Liver (tissue), 9 donors: ENCODE data around the gene GUCY2D. TPM values are rescaled to one million over a fixed set of nuclear protein-coding genes. Genes with fewer than 3 reads are reported as not detected.
"Not testable (repeated sequence)": the region's sequence is repeated elsewhere in the genome, so short reads cannot be mapped to it uniquely, and the experiment has no call there.

Source experiments
- DNase-seq: peaks from one replicate; pipeline ENCODE4 v3.0.0-alpha.2; 2017; ENCODE audit warnings: low spot score
- H3K27ac ChIP-seq, 2 donors: one replicate each; pipeline ENCODE4 v1.7.0; 2013; ENCODE audit warnings: inconsistent platforms in 2 of 2, low read length in 2 of 2, control low read depth in 1 of 2, low read depth in 1 of 2, mild to moderate bottlenecking in 1 of 2
- H3K27me3 ChIP-seq, 4 donors: one replicate each; pipeline versions ENCODE4 v1.6.1 to v1.7.0; 2013; ENCODE audit warnings: low read length in 3 of 4, inconsistent platforms in 1 of 4, mild to moderate bottlenecking in 1 of 4, moderate library complexity in 1 of 4; ENCODE audit not compliant: control insufficient read depth in 4 of 4, insufficient read depth in 4 of 4
- H3K36me3 ChIP-seq, 4 donors: one replicate each; pipeline versions ENCODE4 v1.6.1 to v1.7.0; 2013; ENCODE audit warnings: low read length in 3 of 4, mild to moderate bottlenecking in 3 of 4, low read depth in 1 of 4, moderate library complexity in 1 of 4; ENCODE audit not compliant: control insufficient read depth in 4 of 4, insufficient read depth in 3 of 4
- H3K4me1 ChIP-seq, 4 donors: one replicate each; pipeline versions ENCODE4 v1.6.1 to v1.7.0; 2013; ENCODE audit warnings: low read length in 3 of 4, mild to moderate bottlenecking in 3 of 4, moderate library complexity in 1 of 4; ENCODE audit not compliant: control insufficient read depth in 4 of 4, insufficient read depth in 4 of 4
- H3K4me3 ChIP-seq, 3 donors: one replicate each; pipeline versions ENCODE4 v1.6.1 to v1.7.0; 2013; ENCODE audit warnings: low read length in 3 of 3, control low read depth in 1 of 3, low read depth in 1 of 3, mild to moderate bottlenecking in 1 of 3
- H3K9ac ChIP-seq, 2 donors: one replicate each; pipeline ENCODE4 v1.7.0; 2013; ENCODE audit warnings: low read length in 2 of 2, mild to moderate bottlenecking in 2 of 2, moderate library complexity in 2 of 2, control low read depth in 1 of 2, low read depth in 1 of 2
- H3K9me3 ChIP-seq, 4 donors: one replicate each; pipeline versions ENCODE4 v1.6.1 to v1.7.0; 2013; ENCODE audit warnings: low read length in 3 of 4; ENCODE audit not compliant: control insufficient read depth in 4 of 4
- ATF3 ChIP-seq: IDR thresholded peaks from 2 replicates; pipeline ENCODE4 v1.6.1; 2016; ENCODE audit warnings: antibody characterized with exemption
- CTCF ChIP-seq: fragments of 150-350 bp; IDR thresholded peaks from 2 replicates; pipeline ENCODE4 v1.5.1; 2017; ENCODE audit warnings: improper control_type of control experiment, low read depth, low read length; ENCODE audit not compliant: missing input control
- EGR1 ChIP-seq, 2 donors: IDR thresholded peaks; 2 replicates each; pipeline ENCODE4 v1.6.1; 2016 to 2018; ENCODE audit warnings: antibody characterized with exemption in 2 of 2, low read depth in 2 of 2
- FOXA2 ChIP-seq: IDR thresholded peaks from 2 replicates; pipeline ENCODE4 v1.6.1; 2016; ENCODE audit warnings: antibody characterized with exemption
- GABPA ChIP-seq, 2 donors: IDR thresholded peaks in 1 of 2; conservative IDR thresholded peaks in 1 of 2; 2 replicates each; pipeline ENCODE4 v1.6.1; 2016; ENCODE audit warnings: antibody characterized with exemption in 2 of 2, mild to moderate bottlenecking in 1 of 2, moderate library complexity in 1 of 2
- HNF4G ChIP-seq: IDR thresholded peaks from 2 replicates; pipeline ENCODE4 v1.6.1; 2016; ENCODE audit warnings: antibody characterized with exemption
- JUND ChIP-seq, 2 donors: IDR thresholded peaks; 2 replicates each; pipeline ENCODE4 v1.6.1; 2016; ENCODE audit warnings: antibody characterized with exemption in 2 of 2
- NR2F2 ChIP-seq: IDR thresholded peaks from 2 replicates; pipeline ENCODE4 v1.6.1; 2016; ENCODE audit warnings: antibody characterized with exemption
- RAD21 ChIP-seq, 2 donors: IDR thresholded peaks; 2 replicates each; pipeline ENCODE4 v1.6.1; 2016; ENCODE audit warnings: antibody characterized with exemption in 2 of 2, mild to moderate bottlenecking in 2 of 2
- REST ChIP-seq: IDR thresholded peaks from 2 replicates; pipeline ENCODE4 v1.6.1; 2016; ENCODE audit warnings: antibody characterized with exemption, mild to moderate bottlenecking
- RXRA ChIP-seq, 2 donors: IDR thresholded peaks; 2 replicates each; pipeline ENCODE4 v1.6.1; 2017 to 2018; ENCODE audit warnings: antibody characterized with exemption in 2 of 2, mild to moderate bottlenecking in 1 of 2
- TAF1 ChIP-seq: conservative IDR thresholded peaks from 2 replicates; pipeline ENCODE4 v1.6.1; 2016; ENCODE audit warnings: antibody characterized with exemption, mild to moderate bottlenecking
- WGBS: extraction: QIAGEN DNeasy Blood & Tissue Kit; methylation state at CpG from one replicate; pipeline ENCODE4 v1.1.7; 2013; 5-methylcytosine and 5-hydroxymethylcytosine counted together
- polyA plus RNA-seq, 2 donors: library from polyadenylated mRNA; stranded (reverse) in 1 of 2; unstranded in 1 of 2; fragments of 200-250 nt in 1 of 2; fragments of >200 nt in 1 of 2; fragmentation: Nextera tagmentation in 1 of 2; extraction: Ambion mirVana in 1 of 2; gene quantifications; one replicate each; pipeline versions ENCODE4 v1.2.1 to v1.2.3, GENCODE V29; 2013 to 2015
- total RNA-seq, 2 donors: library from RNA; depleted of rRNA; stranded (reverse); fragments of >200 nt; gene quantifications; one replicate each; pipeline ENCODE4 v1.2.3, GENCODE V29; 2014
- donor health status: healthy.
- donor health status: healthy.
- donor health status: healthy.
- donor health status: healthy.
- donor health status: healthy.

Gene GUCY2D
- total and polyA plus RNA-seq, 4 donors = 0.09 to 0.14 TPM; not detected in 2

GRCh38 chr17:8021565-8022359 lies 19.3 kb downstream of the GUCY2D start (continued):
- no peak for TF ChIP-seq EGR1 (IDR thresholded peaks at IDR 0.05; ENCODE audit: low read depth in 2 of 2)
- TF ChIP-seq HNF4G = no peak
- TF ChIP-seq ATF3 = no peak
- no peak for TF ChIP-seq JUND (IDR thresholded peaks at IDR 0.05)

- H3K36me3 ChIP-seq = no peaks in the 10 kb centered on the region
- peaks cover 0 to 27% (median 14%) of the 10 kb centered on the region in 4 donors for H3K4me1 ChIP-seq
- no peak overlapping the region for H3K4me3 ChIP-seq
- no peaks in the 10 kb centered on the region for H3K9me3 ChIP-seq
- no peak overlapping the region for H3K27ac ChIP-seq
- 93% methylated on average over 4 of the region's 4 CpGs for WGBS
- no peak for DNase-seq
- TF ChIP-seq NR2F2 (no peak), RAD21 (IDR thresholded peaks at IDR 0.05) (no peak), EGR1 (IDR thresholded peaks at IDR 0.05; ENCODE audit: low read depth in 2 of 2) (no peak), JUND (IDR thresholded peaks at IDR 0.05) (no peak), RXRA (IDR thresholded peaks at IDR 0.05) (no peak), HNF4G (no peak), CTCF (no peak), ATF3 (no peak), GABPA (IDR thresholded peaks at IDR 0.05 in 1 of 2, conservative IDR thresholded peaks at IDR 0.05 in 1 of 2) (no peak)
- peaks cover 0 to 2% (median 0%) of the 10 kb centered on the region in 4 donors for H3K27me3 ChIP-seq
- no peak overlapping the region for H3K9ac ChIP-seq
Measured at GRCh38 chr17:8022360-8023003, 20.1 kb downstream of the GUCY2D start.

GRCh38 chr17:8024161-8024560 lies 21.7 kb downstream of the GUCY2D start:
- H3K9me3 ChIP-seq, H3K36me3 ChIP-seq, H3K9ac ChIP-seq, DNase-seq, H3K27ac ChIP-seq, H3K27me3 ChIP-seq, H3K4me3 ChIP-seq: not testable (repeated sequence)
- WGBS = 80% methylated on average over 6 of the region's 6 CpGs
- peaks cover 0 to 22% (median 9%) of the 10 kb centered on the region in 4 donors for H3K4me1 ChIP-seq

GRCh38 chr17:8025176-8025911 lies 22.9 kb downstream of the GUCY2D start:
- TF ChIP-seq REST (no peak), FOXA2 (no peak), RAD21 (IDR thresholded peaks at IDR 0.05) (no peak), HNF4G (no peak), TAF1 (no peak)
- 91% methylated on average over 9 of the region's 9 CpGs for WGBS
- no peaks in the 10 kb centered on the region for H3K36me3 ChIP-seq
- H3K4me1 ChIP-seq = peaks cover 0 to 13% (median 6%) of the 10 kb centered on the region in 4 donors
- H3K27me3 ChIP-seq = peaks cover 0 to 6% (median 0%) of the 10 kb centered on the region in 4 donors
- H3K9me3 ChIP-seq = no peaks in the 10 kb centered on the region
- DNase-seq = no peak
- no peak overlapping the region for H3K27ac ChIP-seq
- no peak overlapping the region for H3K9ac ChIP-seq
- H3K4me3 ChIP-seq = no peak overlapping the region
